ENCODE results near the gene PRR33. TPM values are rescaled to one million over a fixed set of nuclear protein-coding genes. Genes with fewer than 3 reads are reported as not detected.

Gene PRR33
- total and polyA plus RNA-seq, 9 of the 15 experiments (the other 6 are each of a cell fraction or from before 2014, with no cell fraction given), result not detected

- CTCF ChIA-PET (ENCODE audit: low intra/inter-chr PET ratio), result interaction anchor here (0.7 kb wide), 1 partner anchor 1293 kb away, joined by 3 read pairs; no protein-coding TSS in a partner anchor
- TF ChIP-seq HNRNPUL1 (IDR thresholded peaks at IDR 0.05; ENCODE audit: low read length), result no peak
- TF ChIP-seq ZBTB7A (IDR thresholded peaks at IDR 0.05; ENCODE audit: borderline replicate concordance, control insufficient read depth, low read depth, low read length), result no peak
- TF ChIP-seq POU5F1 (IDR thresholded peaks at IDR 0.05; ENCODE audit: borderline replicate concordance, low read depth, low read length, partially characterized antibody), result no peak
- TF ChIP-seq, protein P1, sequence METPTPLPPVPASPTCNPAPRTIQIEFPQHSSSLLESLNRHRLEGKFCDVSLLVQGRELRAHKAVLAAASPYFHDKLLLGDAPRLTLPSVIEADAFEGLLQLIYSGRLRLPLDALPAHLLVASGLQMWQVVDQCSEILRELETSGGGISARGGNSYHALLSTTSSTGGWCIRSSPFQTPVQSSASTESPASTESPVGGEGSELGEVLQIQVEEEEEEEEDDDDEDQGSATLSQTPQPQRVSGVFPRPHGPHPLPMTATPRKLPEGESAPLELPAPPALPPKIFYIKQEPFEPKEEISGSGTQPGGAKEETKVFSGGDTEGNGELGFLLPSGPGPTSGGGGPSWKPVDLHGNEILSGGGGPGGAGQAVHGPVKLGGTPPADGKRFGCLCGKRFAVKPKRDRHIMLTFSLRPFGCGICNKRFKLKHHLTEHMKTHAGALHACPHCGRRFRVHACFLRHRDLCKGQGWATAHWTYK (CRISPR knock-in tag; IDR thresholded peaks at IDR 0.05), result no peak
- no peak for TF ChIP-seq MXD1 (CRISPR knock-in tag; IDR thresholded peaks at IDR 0.05; ENCODE audit: borderline replicate concordance, poor library complexity, severe bottlenecking)
- no peak for TF ChIP-seq ZNF780A (CRISPR knock-in tag; IDR thresholded peaks at IDR 0.05)
- TF ChIP-seq, protein P2, sequence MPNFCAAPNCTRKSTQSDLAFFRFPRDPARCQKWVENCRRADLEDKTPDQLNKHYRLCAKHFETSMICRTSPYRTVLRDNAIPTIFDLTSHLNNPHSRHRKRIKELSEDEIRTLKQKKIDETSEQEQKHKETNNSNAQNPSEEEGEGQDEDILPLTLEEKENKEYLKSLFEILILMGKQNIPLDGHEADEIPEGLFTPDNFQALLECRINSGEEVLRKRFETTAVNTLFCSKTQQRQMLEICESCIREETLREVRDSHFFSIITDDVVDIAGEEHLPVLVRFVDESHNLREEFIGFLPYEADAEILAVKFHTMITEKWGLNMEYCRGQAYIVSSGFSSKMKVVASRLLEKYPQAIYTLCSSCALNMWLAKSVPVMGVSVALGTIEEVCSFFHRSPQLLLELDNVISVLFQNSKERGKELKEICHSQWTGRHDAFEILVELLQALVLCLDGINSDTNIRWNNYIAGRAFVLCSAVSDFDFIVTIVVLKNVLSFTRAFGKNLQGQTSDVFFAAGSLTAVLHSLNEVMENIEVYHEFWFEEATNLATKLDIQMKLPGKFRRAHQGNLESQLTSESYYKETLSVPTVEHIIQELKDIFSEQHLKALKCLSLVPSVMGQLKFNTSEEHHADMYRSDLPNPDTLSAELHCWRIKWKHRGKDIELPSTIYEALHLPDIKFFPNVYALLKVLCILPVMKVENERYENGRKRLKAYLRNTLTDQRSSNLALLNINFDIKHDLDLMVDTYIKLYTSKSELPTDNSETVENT (CRISPR knock-in tag; IDR thresholded peaks at IDR 0.05), result no peak
- no peak for TF ChIP-seq E2F5 (CRISPR knock-in tag; IDR thresholded peaks at IDR 0.05)
- TF ChIP-seq MAFK (IDR thresholded peaks at IDR 0.05; ENCODE audit: low read length), result no peak
- TF ChIP-seq, protein P3, sequence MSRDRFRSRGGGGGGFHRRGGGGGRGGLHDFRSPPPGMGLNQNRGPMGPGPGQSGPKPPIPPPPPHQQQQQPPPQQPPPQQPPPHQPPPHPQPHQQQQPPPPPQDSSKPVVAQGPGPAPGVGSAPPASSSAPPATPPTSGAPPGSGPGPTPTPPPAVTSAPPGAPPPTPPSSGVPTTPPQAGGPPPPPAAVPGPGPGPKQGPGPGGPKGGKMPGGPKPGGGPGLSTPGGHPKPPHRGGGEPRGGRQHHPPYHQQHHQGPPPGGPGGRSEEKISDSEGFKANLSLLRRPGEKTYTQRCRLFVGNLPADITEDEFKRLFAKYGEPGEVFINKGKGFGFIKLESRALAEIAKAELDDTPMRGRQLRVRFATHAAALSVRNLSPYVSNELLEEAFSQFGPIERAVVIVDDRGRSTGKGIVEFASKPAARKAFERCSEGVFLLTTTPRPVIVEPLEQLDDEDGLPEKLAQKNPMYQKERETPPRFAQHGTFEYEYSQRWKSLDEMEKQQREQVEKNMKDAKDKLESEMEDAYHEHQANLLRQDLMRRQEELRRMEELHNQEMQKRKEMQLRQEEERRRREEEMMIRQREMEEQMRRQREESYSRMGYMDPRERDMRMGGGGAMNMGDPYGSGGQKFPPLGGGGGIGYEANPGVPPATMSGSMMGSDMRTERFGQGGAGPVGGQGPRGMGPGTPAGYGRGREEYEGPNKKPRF (IDR thresholded peaks at IDR 0.05; ENCODE audit: low read depth, low read length), result no peak
- no peak for TF ChIP-seq TCF7L2 (IDR thresholded peaks at IDR 0.05; ENCODE audit: low read depth, low read length)
- TF ChIP-seq LEF1 (IDR thresholded peaks at IDR 0.05), result no peak
Observed at GRCh38 chr11:1936781-1937615, 45.3 kb upstream of the PRR33 start.

More at GRCh38 chr11:1936781-1937615, 45.3 kb upstream of the PRR33 start:
- POLR2A ChIA-PET, result interaction anchor here (0.6 to 1.2 kb wide), 2 partner anchors 23 to 25 kb away, joined by 3 read pairs; no protein-coding TSS in a partner anchor
- H3K9ac ChIP-seq (ENCODE audit: insufficient read depth in 1 of 2, low read depth in 2 of 2, low read length in 2 of 2), result no peak overlapping the region
- no peak overlapping the region for H3K4me3 ChIP-seq
- 5% methylated on average over 23 of the region's 34 CpGs for WGBS (ENCODE audit: insufficient coverage, low coverage, missing lambda C conversion rate)
- peaks cover 0 to 45% of the 10 kb centered on the region in 2 experiments; a peak in 2 of 5 replicates for H3K4me1 ChIP-seq (replicated peaks in 1 of 2; ENCODE audit: control insufficient read depth in 2 of 2, insufficient read depth in 2 of 2, low read length in 2 of 2)
- DNase-seq (ENCODE audit: extremely low read depth in 1 of 4, low spot score in 3 of 4), result no peak
- H2AFZ ChIP-seq (ENCODE audit: low read depth, low read length), result no peak overlapping the region
- H3K9me1 ChIP-seq (ENCODE audit: control insufficient read depth, insufficient read depth, low read length), result no peaks in the 10 kb centered on the region
- 0 out of 2 replicates have a peak, but pooled peaks cover 4% of the 10 kb centered on the region for H4K20me1 ChIP-seq (replicated peaks; ENCODE audit: control insufficient read depth, insufficient read depth, low read length)
- intact Hi-C loops (cut with micrococcal nuclease), result no loop called here
- no peak overlapping the region for H3K27ac ChIP-seq (ENCODE audit: extremely low read depth, low read depth, low read length)
- H3K4me2 ChIP-seq (ENCODE audit: insufficient read depth, low read length), result no peak overlapping the region
- in situ Hi-C loops (cut with MboI), result no loop called here
- ATAC-seq, result peak; percentile 42
- no peaks in the 10 kb centered on the region for H3K9me3 ChIP-seq (replicated peaks; ENCODE audit: control insufficient read depth, insufficient read depth, low read depth, low read length)
- H3K27me3 ChIP-seq (ENCODE audit: control insufficient read depth in 2 of 2, insufficient read depth in 2 of 2, low read length in 2 of 2), result peaks cover 22 to 68% of the 10 kb centered on the region in 2 experiments; a peak in 4 of 5 replicates
- H3K79me2 ChIP-seq (ENCODE audit: control insufficient read depth, insufficient read depth, low read length), result no peaks in the 10 kb centered on the region
- no peak for FAIRE-seq
- no TSS peak for BruUV-seq (replicated peaks)
- no peaks in the 10 kb centered on the region for H3K36me3 ChIP-seq (ENCODE audit: control insufficient read depth, insufficient read depth, low read length)

All from K562 (cell line).